GM12875 (cell line): ENCODE measurements around the gene HLA-DRB1.

Source experiments
- H3K4me3 ChIP-seq: one replicate; pipeline ENCODE4 v1.5.1; 2011; ENCODE audit warnings: low read depth, low read length, control low read depth
- CTCF ChIP-seq: IDR thresholded peaks from 2 replicates; pipeline ENCODE4 v1.5.1; 2011; ENCODE audit warnings: low read depth, mild to moderate bottlenecking, control low read depth, inconsistent platforms, low read length, moderate library complexity, borderline replicate concordance; ENCODE audit not compliant: insufficient read depth

The HLA-DRB1 gene

GRCh38 chr6:32615885-32616532 is 26.4 kb upstream of the HLA-DRB1 start:
- H3K4me3 ChIP-seq = no peak overlapping the region
- no peak for TF ChIP-seq CTCF

- no peak overlapping the region for H3K4me3 ChIP-seq
- TF ChIP-seq CTCF = no peak
Observed at GRCh38 chr6:32614366-32615081, 24.9 kb upstream of the HLA-DRB1 start.

GRCh38 chr6:32613475-32613874 is 23.8 kb upstream of the HLA-DRB1 start:
- no peak for TF ChIP-seq CTCF
- no peak overlapping the region for H3K4me3 ChIP-seq

GRCh38 chr6:32610682-32611296 is 21.1 kb upstream of the HLA-DRB1 start:
- H3K4me3 ChIP-seq = no peak overlapping the region
- no peak for TF ChIP-seq CTCF

GRCh38 chr6:32609731-32610640 is 20.3 kb upstream of the HLA-DRB1 start:
- no peak for TF ChIP-seq CTCF
- H3K4me3 ChIP-seq = no peak overlapping the region

- TF ChIP-seq CTCF = no peak
- H3K4me3 ChIP-seq = no peak overlapping the region
Observed at GRCh38 chr6:32609391-32609730, 19.7 kb upstream of the HLA-DRB1 start.
